AG04449 (cell line): ENCODE data around the gene NT5E.
"Not testable (repeated sequence)": the region's sequence is repeated elsewhere in the genome, so short reads cannot be mapped to it uniquely, and the experiment has no call there.

ENCODE experiments used
- CTCF ChIA-PET: fragments of 350-600 bp; formaldehyde crosslinking; extraction: SDS; loops from one replicate; lab custom pipeline; 2021; ENCODE audit warnings: antibody characterized with exemption; lab: Yijun Ruan, JAX
- POLR2A ChIA-PET: fragments of 400-600, 350-600 bp; formaldehyde crosslinking; extraction: SDS; loops from one replicate; lab custom pipeline; 2020; ENCODE audit warnings: antibody characterized with exemption, inconsistent platforms; lab: Yijun Ruan, JAX
- DNase-seq: peaks from one replicate; pipeline ENCODE4 v3.0.0-alpha.2; 2010; ENCODE audit warnings: low read depth, low spot score
- H3K4me3 ChIP-seq: 2 replicates; pipeline ENCODE4 v1.5.1; 2011; ENCODE audit warnings: low read depth, mild to moderate bottlenecking, control low read depth, low read length
- CTCF ChIP-seq: IDR thresholded peaks from one replicate; pipeline ENCODE4 v1.5.1; 2011; ENCODE audit warnings: mild to moderate bottlenecking, moderate library complexity, low read length, control low read depth, inconsistent platforms; ENCODE audit not compliant: insufficient read depth; ENCODE audit errors: missing control alignments

NT5E gene

GRCh38 chr6:85403331-85404015 lies 46.4 kb upstream of the NT5E start:
- peak overlapping the region; percentile 9; the same call in 1 of the 2 replicates for H3K4me3 ChIP-seq
- CTCF ChIA-PET = interaction anchor here (1.2 to 4.6 kb wide), 6 partner anchors 14 to 80 kb away, joined by 3 to 21 read pairs (median 5); no protein-coding TSS in a partner anchor
- DNase-seq = peak; percentile 85
- POLR2A ChIA-PET = interaction anchor here (0.7 to 4.4 kb wide), 11 partner anchors 14 to 276 kb away, joined by 3 to 86 read pairs (median 10); partner anchors contain the start of gene NT5E
- no peak for TF ChIP-seq CTCF

- ChIA-PET CTCF (interaction anchor here (1.2 to 4.6 kb wide), 7 partner anchors 15 to 79 kb away, joined by 3 to 21 read pairs (median 6); partner anchors contain the start of gene NT5E), POLR2A (interaction anchor here (1.1 to 4.4 kb wide), 12 partner anchors 10 to 275 kb away, joined by 3 to 86 read pairs (median 8); partner anchors contain the start of gene NT5E)
These were observed 45.8 kb upstream of the NT5E start for GRCh38 chr6:85404016-85404563.

GRCh38 chr6:85404564-85405174 lies 45.2 kb upstream of the NT5E start:
- POLR2A ChIA-PET = interaction anchor here (0.6 to 4.4 kb wide), 16 partner anchors 10 to 271 kb away, joined by 3 to 86 read pairs (median 7); partner anchors contain the start of gene NT5E
- no peak overlapping the region; the same call in 1 of the 2 replicates for H3K4me3 ChIP-seq
- CTCF ChIA-PET = interaction anchor here (0.7 to 4.6 kb wide), 6 partner anchors 9 to 78 kb away, joined by 3 to 21 read pairs (median 8); partner anchors contain the start of gene NT5E

More at GRCh38 chr6:85404016-85404563, 45.8 kb upstream of the NT5E start:
- not testable (repeated sequence) for DNase-seq, H3K4me3 ChIP-seq

GRCh38 chr6:85405175-85405852 lies 44.6 kb upstream of the NT5E start:
- DNase-seq = no peak
- TF ChIP-seq CTCF = no peak
- CTCF ChIA-PET = interaction anchor here (0.7 to 4.6 kb wide), 6 partner anchors 8 to 78 kb away, joined by 3 to 21 read pairs (median 6); partner anchors contain the start of gene NT5E
- H3K4me3 ChIP-seq = no peak overlapping the region; the same call in 1 of the 2 replicates
- POLR2A ChIA-PET = interaction anchor here (0.6 to 4.4 kb wide), 15 partner anchors 9 to 271 kb away, joined by 3 to 86 read pairs (median 7); partner anchors contain the start of gene NT5E

More at GRCh38 chr6:85404564-85405174, 45.2 kb upstream of the NT5E start:
- DNase-seq = peak; percentile 90
- no peak for TF ChIP-seq CTCF

DNA sequence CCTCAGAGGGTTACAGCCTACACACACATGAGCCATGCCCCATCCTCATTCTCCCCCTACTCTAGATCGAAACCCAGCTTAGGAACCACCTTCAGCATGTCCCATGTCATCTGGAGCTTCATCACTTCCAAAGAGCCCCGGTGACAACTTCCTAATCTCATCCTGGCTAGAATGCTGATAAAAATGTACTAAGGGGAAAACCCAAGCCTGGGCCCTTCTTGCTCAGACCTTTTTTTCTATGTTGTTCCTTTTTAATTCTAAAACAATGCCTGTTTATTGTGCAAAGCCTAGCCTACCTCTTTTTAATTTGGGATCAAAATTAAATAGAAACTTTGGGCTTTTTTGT lies 44.1 kb upstream of the NT5E start:
- no peak overlapping the region for H3K4me3 ChIP-seq
- POLR2A ChIA-PET = interaction anchor here (2.0 to 4.4 kb wide), 3 partner anchors 8 to 45 kb away, joined by 7 to 86 read pairs (median 15); partner anchors contain the start of gene NT5E
- TF ChIP-seq CTCF = no peak
- DNase-seq = no peak
- CTCF ChIA-PET = interaction anchor here (1.0 to 4.6 kb wide), 3 partner anchors 44 to 77 kb away, joined by 3 to 21 read pairs (median 9); partner anchors contain the start of gene NT5E

GRCh38 chr6:85406641-85407075 lies 43.2 kb upstream of the NT5E start:
- TF ChIP-seq CTCF = no peak
- POLR2A ChIA-PET = no interaction called here
- CTCF ChIA-PET = no interaction called here
- no peak for DNase-seq
- H3K4me3 ChIP-seq = no peak overlapping the region
